ENCODE data around the gene TMTC2. TPM values are rescaled to one million over a fixed set of nuclear protein-coding genes. Genes with fewer than 3 reads are reported as not detected.

The TMTC2 gene
- total and polyA plus RNA-seq, 2 donors from 2014 or later = 6.0 to 32.9 TPM

GRCh38 chr12:82874945-82875344 lies 188.2 kb downstream of the TMTC2 start:
- TF ChIP-seq CTCF (IDR thresholded peaks at IDR 0.05; ENCODE audit: borderline replicate concordance, extremely low read depth, insufficient read depth) = no peak
- FAIRE-seq = no peak
- no peak overlapping the region for H3K27ac ChIP-seq (ENCODE audit: low read depth in 2 of 2, low read length in 2 of 2)

GRCh38 chr12:82876075-82876474 lies 189.4 kb downstream of the TMTC2 start:
- DNase-seq (no peak), FAIRE-seq (no peak)
- intact Hi-C loops (cut with DNase I) = no loop called here
- Histone ChIP-seq H3K36me3 (ENCODE audit: control insufficient read depth in 2 of 3, insufficient read depth in 3 of 3, low read length in 3 of 3) (no peaks in the 10 kb centered on the region), H3K27me3 (ENCODE audit: control insufficient read depth, insufficient read depth, low read length) (no peaks in the 10 kb centered on the region), H3K4me1 (ENCODE audit: control insufficient read depth in 2 of 3, insufficient read depth in 2 of 3, low read depth in 1 of 3, low read length in 3 of 3) (no peaks in the 10 kb centered on the region), H3K9me3 (ENCODE audit: control insufficient read depth in 2 of 3, insufficient read depth in 1 of 3, low read length in 3 of 3) (no peaks in the 10 kb centered on the region), H3K27ac (ENCODE audit: low read depth in 2 of 2, low read length in 2 of 2) (no peak overlapping the region), H3K9ac (ENCODE audit: low read length in 3 of 3) (no peak overlapping the region), H3K4me3 (ENCODE audit: low read length in 3 of 3) (no peak overlapping the region)
- TF ChIP-seq CTCF (IDR thresholded peaks at IDR 0.05; ENCODE audit: borderline replicate concordance, extremely low read depth, insufficient read depth) = no peak

More at GRCh38 chr12:82874945-82875344, 188.2 kb downstream of the TMTC2 start:
- Histone ChIP-seq H3K9me3 (ENCODE audit: control insufficient read depth in 2 of 3, insufficient read depth in 1 of 3, low read length in 3 of 3) (no peaks in the 10 kb centered on the region), H3K36me3 (ENCODE audit: control insufficient read depth in 2 of 3, insufficient read depth in 3 of 3, low read length in 3 of 3) (no peaks in the 10 kb centered on the region), H3K4me3 (ENCODE audit: low read length in 3 of 3) (no peak overlapping the region), H3K4me1 (ENCODE audit: control insufficient read depth in 2 of 3, insufficient read depth in 2 of 3, low read depth in 1 of 3, low read length in 3 of 3) (peaks cover 0 to 3% (median 0%) of the 10 kb centered on the region in 3 donors), H3K9ac (ENCODE audit: low read length in 3 of 3) (no peak overlapping the region), H3K27me3 (ENCODE audit: control insufficient read depth, insufficient read depth, low read length) (no peaks in the 10 kb centered on the region)
- intact Hi-C loops (cut with DNase I) = no loop called here
- no peak for DNase-seq

GRCh38 chr12:82877963-82878362 lies 191.3 kb downstream of the TMTC2 start:
- H3K36me3 ChIP-seq (ENCODE audit: control insufficient read depth in 2 of 3, insufficient read depth in 3 of 3, low read length in 3 of 3) = no peaks in the 10 kb centered on the region
- no peaks in the 10 kb centered on the region for H3K27me3 ChIP-seq (ENCODE audit: control insufficient read depth, insufficient read depth, low read length)
- intact Hi-C loops (cut with DNase I) = no loop called here
- DNase-seq = no peak
- TF ChIP-seq CTCF (IDR thresholded peaks at IDR 0.05; ENCODE audit: borderline replicate concordance, extremely low read depth, insufficient read depth) = no peak
- FAIRE-seq = no peak
- no peak overlapping the region for H3K9ac ChIP-seq (ENCODE audit: low read length in 3 of 3)
- H3K27ac ChIP-seq (ENCODE audit: low read depth in 2 of 2, low read length in 2 of 2) = no peak overlapping the region
- no peaks in the 10 kb centered on the region for H3K9me3 ChIP-seq (ENCODE audit: control insufficient read depth in 2 of 3, insufficient read depth in 1 of 3, low read length in 3 of 3)
- H3K4me3 ChIP-seq (ENCODE audit: low read length in 3 of 3) = no peak overlapping the region
- H3K4me1 ChIP-seq (ENCODE audit: control insufficient read depth in 2 of 3, insufficient read depth in 2 of 3, low read depth in 1 of 3, low read length in 3 of 3) = no peaks in the 10 kb centered on the region

- DNase-seq (no peak), FAIRE-seq (no peak)
- no peaks in the 10 kb centered on the region for H3K36me3 ChIP-seq (ENCODE audit: control insufficient read depth in 2 of 3, insufficient read depth in 3 of 3, low read length in 3 of 3)
- TF ChIP-seq CTCF (IDR thresholded peaks at IDR 0.05; ENCODE audit: borderline replicate concordance, extremely low read depth, insufficient read depth) = no peak
- no peak overlapping the region for H3K27ac ChIP-seq (ENCODE audit: low read depth in 2 of 2, low read length in 2 of 2)
- no peaks in the 10 kb centered on the region for H3K9me3 ChIP-seq (ENCODE audit: control insufficient read depth in 2 of 3, insufficient read depth in 1 of 3, low read length in 3 of 3)
- no peak overlapping the region for H3K9ac ChIP-seq (ENCODE audit: low read length in 3 of 3)
- intact Hi-C loops (cut with DNase I) = no loop called here
- H3K4me1 ChIP-seq (ENCODE audit: control insufficient read depth in 2 of 3, insufficient read depth in 2 of 3, low read depth in 1 of 3, low read length in 3 of 3) = no peaks in the 10 kb centered on the region
- H3K27me3 ChIP-seq (ENCODE audit: control insufficient read depth, insufficient read depth, low read length) = no peaks in the 10 kb centered on the region
- peak overlapping the region in 1 of 3 donors; percentile 21 for H3K4me3 ChIP-seq (ENCODE audit: low read length in 3 of 3)
These were observed 193.8 kb downstream of the TMTC2 start for GRCh38 chr12:82880442-82880901.
